22Rv1 (cell line): Measurements from ENCODE around the gene DHX35.

Experiments used
- CTCF ChIP-seq: fragments of 450-650 bp; IDR thresholded peaks from 2 replicates; pipeline ENCODE4 v1.5.1; 2017; ENCODE audit warnings: mild to moderate bottlenecking
- ZFX ChIP-seq: fragments of 450-650 bp; IDR thresholded peaks from 2 replicates; pipeline ENCODE4 v1.6.1; 2017; ENCODE audit warnings: antibody characterized with exemption, borderline replicate concordance

GRCh38 chr20:38953630-38954340 is 8.4 kb upstream of the DHX35 start:
- TF ChIP-seq CTCF (no peak), ZFX (no peak)
